CD4-positive, alpha-beta T cell (primary cell): ENCODE results near the gene PGM5. TPM values are rescaled to one million over a fixed set of nuclear protein-coding genes. Genes with fewer than 3 reads are reported as not detected.

Source experiments
- ATAC-seq: fragments of 200-7000 bp; cut with Tn5 transposase; one replicate; pipeline ENCODE4 v1.10.0; 2022; ENCODE audit warnings: mild to moderate bottlenecking; ENCODE audit not compliant: poor library complexity
- CTCF ChIA-PET: fragments of 350-600 bp; sonication (Branson Sonifier 250); formaldehyde crosslinking; loops from one replicate; lab custom pipeline; 2021; ENCODE audit warnings: antibody characterized with exemption, inconsistent platforms; lab: Charles Lee
- POLR2A ChIA-PET: fragments of 350-600 bp; sonication (Branson Sonifier 250); formaldehyde crosslinking; loops from one replicate; lab custom pipeline; 2021; ENCODE audit warnings: antibody characterized with exemption, inconsistent platforms; lab: Charles Lee
- DNase-seq, 14 experiments: peaks; one replicate each; pipeline ENCODE4 v3.0.0-alpha.2; 2013 to 2020; ENCODE audit warnings: mixed read lengths in 2 of 14
- H3K27ac ChIP-seq, 2 donors: one replicate each; pipeline versions ENCODE4 v1.5.1 to v1.7.0; 2013; ENCODE audit warnings: low read length in 2 of 2, low read depth in 1 of 2, mild to moderate bottlenecking in 1 of 2
- H3K27me3 ChIP-seq, 2 experiments: 1 replicate in 1 of 2; 2 replicates in 1 of 2; pipeline versions ENCODE4 v1.6.1 to v1.7.0; 2013; ENCODE audit warnings: low read length in 2 of 2, control low read depth in 1 of 2, mild to moderate bottlenecking in 1 of 2, moderate library complexity in 1 of 2; ENCODE audit not compliant: insufficient read depth in 2 of 2, control insufficient read depth in 1 of 2
- H3K36me3 ChIP-seq: one replicate; pipeline ENCODE4 v1.6.1; 2013; ENCODE audit warnings: low read length, control low read depth; ENCODE audit not compliant: insufficient read depth
- H3K4me1 ChIP-seq: one replicate; pipeline ENCODE4 v1.6.1; 2013; ENCODE audit warnings: low read length, control low read depth; ENCODE audit not compliant: insufficient read depth
- H3K4me3 ChIP-seq: one replicate; pipeline ENCODE4 v1.5.1; 2013; ENCODE audit warnings: mild to moderate bottlenecking, low read length, moderate library complexity
- H3K9me3 ChIP-seq, 2 experiments: 1 replicate in 1 of 2; 2 replicates in 1 of 2; pipeline versions ENCODE4 v1.6.1 to v1.7.0; 2013; ENCODE audit warnings: low read length in 2 of 2, mild to moderate bottlenecking in 2 of 2, control low read depth in 1 of 2, moderate library complexity in 1 of 2; ENCODE audit not compliant: control insufficient read depth in 1 of 2, insufficient read depth in 1 of 2
- H3K27ac Mint-ChIP-seq: one replicate; pipeline ENCODE4 v1.8.0; 2020; ENCODE audit warnings: mixed read lengths
- H3K27me3 Mint-ChIP-seq: one replicate; pipeline ENCODE4 v1.8.0; 2021; ENCODE audit warnings: mixed read lengths
- H3K36me3 Mint-ChIP-seq: one replicate; pipeline ENCODE4 v1.8.0; 2021; ENCODE audit warnings: low read depth, mixed read lengths
- H3K4me1 Mint-ChIP-seq: one replicate; pipeline ENCODE4 v1.8.0; 2021; ENCODE audit warnings: low read depth, mixed read lengths
- H3K4me3 Mint-ChIP-seq: one replicate; pipeline ENCODE4 v1.8.0; 2020; ENCODE audit warnings: mild to moderate bottlenecking, mixed read lengths
- H3K9me3 Mint-ChIP-seq: one replicate; pipeline ENCODE4 v1.8.0; 2020; ENCODE audit warnings: mixed read lengths
- CTCF ChIP-seq: fragments of 200-600 bp; IDR thresholded peaks from one replicate; pipeline ENCODE4 v1.8.0; 2022; ENCODE audit warnings: antibody characterized with exemption, mild to moderate bottlenecking
- intact Hi-C, 2 experiments: fragments of 100-400 bp; cut with DNase I in 1 of 2; cut with micrococcal nuclease in 1 of 2; formaldehyde crosslinking; loops; one replicate each; pipeline versions ENCODE4 v1.15.1 to v1.9.0; 2023 to 2025; cut with DNase I, micrococcal nuclease
- total RNA-seq, 174 experiments: library from RNA in 2 of 174; stranded (reverse) in 2 of 174; gene quantifications; one replicate each; pipeline ENCODE4 v1.2.3 and lab custom pipeline; 2021 to 2026

PGM5 gene
- total RNA-seq, 2 experiments from 2014 or later = not detected

- Histone ChIP-seq H3K9me3 (no peaks in the 10 kb centered on the region), H3K27me3 (peaks cover 0 to 2% of the 10 kb centered on the region in 2 experiments), H3K27ac (no peak overlapping the region), H3K4me3 (no peak overlapping the region), H3K4me1 (no peaks in the 10 kb centered on the region), H3K36me3 (no peaks in the 10 kb centered on the region)
- no peaks in the 10 kb centered on the region for H3K9me3 Mint-ChIP-seq
- CTCF ChIA-PET = no interaction called here
- no peak overlapping the region for H3K27ac Mint-ChIP-seq
- POLR2A ChIA-PET = no interaction called here
- no peaks in the 10 kb centered on the region for H3K36me3 Mint-ChIP-seq
- no peak overlapping the region for H3K4me3 Mint-ChIP-seq
- DNase-seq (no peak), ATAC-seq (no peak)
- intact Hi-C loops = no loop called here
- TF ChIP-seq CTCF = no peak
- H3K27me3 Mint-ChIP-seq = no peaks in the 10 kb centered on the region
- H3K4me1 Mint-ChIP-seq = no peaks in the 10 kb centered on the region
Measured at GRCh38 chr9:68428481-68428880, 72.1 kb downstream of the PGM5 start.

GRCh38 chr9:68429631-68430030 is 73.2 kb downstream of the PGM5 start:
- no peak for TF ChIP-seq CTCF
- H3K36me3 Mint-ChIP-seq = no peaks in the 10 kb centered on the region
- H3K4me3 Mint-ChIP-seq = no peak overlapping the region
- POLR2A ChIA-PET = no interaction called here
- Histone ChIP-seq H3K9me3 (no peaks in the 10 kb centered on the region), H3K4me3 (no peak overlapping the region), H3K27ac (no peak overlapping the region), H3K4me1 (no peaks in the 10 kb centered on the region), H3K27me3 (peaks cover 0 to 6% of the 10 kb centered on the region in 2 experiments), H3K36me3 (no peaks in the 10 kb centered on the region)
- H3K9me3 Mint-ChIP-seq = no peaks in the 10 kb centered on the region
- CTCF ChIA-PET = no interaction called here
- no peaks in the 10 kb centered on the region for H3K4me1 Mint-ChIP-seq
- ATAC-seq = no peak
- intact Hi-C loops = loop anchor here in 1 of 2 experiments (5.0 kb wide), 1 partner anchor 53 kb away; no protein-coding TSS in a partner anchor
- DNase-seq = no peak
- no peaks in the 10 kb centered on the region for H3K27me3 Mint-ChIP-seq
- H3K27ac Mint-ChIP-seq = no peak overlapping the region

GRCh38 chr9:68431307-68431706 is 74.9 kb downstream of the PGM5 start:
- DNase-seq = no peak
- no peak overlapping the region for H3K27ac Mint-ChIP-seq
- Histone ChIP-seq H3K27ac (no peak overlapping the region), H3K4me1 (no peaks in the 10 kb centered on the region), H3K9me3 (no peaks in the 10 kb centered on the region), H3K4me3 (no peak overlapping the region), H3K36me3 (no peaks in the 10 kb centered on the region), H3K27me3 (peaks cover 0 to 6% of the 10 kb centered on the region in 2 experiments)
- intact Hi-C loops = loop anchor here in 1 of 2 experiments (5.0 kb wide), 1 partner anchor 51 kb away; no protein-coding TSS in a partner anchor
- H3K4me1 Mint-ChIP-seq = no peaks in the 10 kb centered on the region
- CTCF ChIA-PET = no interaction called here
- ATAC-seq = no peak
- no peak for TF ChIP-seq CTCF
- H3K4me3 Mint-ChIP-seq = no peak overlapping the region
- POLR2A ChIA-PET = no interaction called here
- H3K36me3 Mint-ChIP-seq = no peaks in the 10 kb centered on the region
- H3K9me3 Mint-ChIP-seq = no peaks in the 10 kb centered on the region
- peaks cover 6% of the 10 kb centered on the region for H3K27me3 Mint-ChIP-seq
